Gastroesophageal sphincter (tissue), 3 donors: Measurements from ENCODE around the gene TOLLIP.

Experiments
- EP300 ChIP-seq: sonication (generic); formaldehyde crosslinking; IDR thresholded peaks from one replicate; pipeline ENCODE4 v1.6.1; 2017; ENCODE audit warnings: antibody characterized with exemption, mild to moderate bottlenecking
- POLR2A ChIP-seq, 2 donors: fragments of 450-650 bp; IDR thresholded peaks; one replicate each; pipeline ENCODE4 v1.6.1; 2017; ENCODE audit warnings: antibody characterized with exemption in 2 of 2, mild to moderate bottlenecking in 2 of 2, moderate library complexity in 1 of 2
- POLR2AphosphoS5 ChIP-seq: sonication (generic); formaldehyde crosslinking; IDR thresholded peaks from one replicate; pipeline ENCODE4 v1.6.1; 2017; ENCODE audit warnings: antibody characterized with exemption
- TF ChIP-seq, protein P1 (sequence below), 4 experiments: fragments of 200-600 bp in 2 of 4; fragments of 450-650 bp in 2 of 4; sonication (generic) in 1 of 4; IDR thresholded peaks; one replicate each; pipeline ENCODE4 v1.5.1; 2017 to 2019; ENCODE audit warnings: antibody characterized with exemption in 4 of 4, mild to moderate bottlenecking in 2 of 4, moderate library complexity in 2 of 4

DNA sequence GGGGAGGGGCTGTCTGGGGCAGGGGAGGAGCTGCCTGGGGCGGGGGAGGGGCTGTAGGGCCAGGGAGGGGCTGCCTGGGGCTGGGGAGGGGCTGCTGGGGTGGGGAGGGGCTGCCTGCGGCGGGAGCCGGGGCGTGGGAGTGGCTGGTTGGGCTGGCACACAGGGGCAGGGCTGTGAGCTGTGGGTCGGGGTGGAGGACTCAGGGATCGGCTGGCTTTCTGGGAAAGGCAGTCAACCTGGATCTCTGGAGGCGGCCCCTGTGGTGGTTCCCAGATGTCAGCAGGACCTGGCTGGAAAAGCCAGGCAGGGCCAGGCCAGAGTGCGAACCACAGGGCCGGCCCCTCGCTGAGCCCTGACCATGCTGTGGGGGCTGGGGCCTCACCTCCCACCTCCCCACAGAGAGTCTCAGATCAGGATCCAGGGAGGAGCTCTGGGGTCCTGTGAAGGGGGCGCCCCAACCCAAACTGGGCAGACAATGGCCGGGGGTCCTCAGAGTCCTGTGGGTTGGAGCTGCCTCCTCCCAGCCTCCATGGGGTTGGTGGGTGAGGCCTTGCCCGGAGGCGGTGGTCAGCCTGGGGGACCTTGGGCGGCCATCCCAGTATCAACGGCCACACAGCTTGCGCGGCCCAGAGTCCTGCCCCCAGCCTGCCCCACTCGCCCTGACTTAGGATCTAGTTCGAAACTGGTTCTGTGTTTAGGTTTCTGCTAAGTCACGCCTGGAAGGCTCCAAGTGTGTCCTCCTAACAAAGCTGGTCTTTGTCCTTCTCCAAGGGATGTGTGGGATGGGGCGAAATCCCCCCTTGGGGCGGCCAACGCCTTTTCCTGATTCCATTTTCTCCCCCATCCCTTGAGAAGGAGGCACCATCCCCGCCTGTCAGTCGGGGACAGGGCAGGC, 84.7 kb downstream of the TOLLIP start:
- TF ChIP-seq, protein P1, sequence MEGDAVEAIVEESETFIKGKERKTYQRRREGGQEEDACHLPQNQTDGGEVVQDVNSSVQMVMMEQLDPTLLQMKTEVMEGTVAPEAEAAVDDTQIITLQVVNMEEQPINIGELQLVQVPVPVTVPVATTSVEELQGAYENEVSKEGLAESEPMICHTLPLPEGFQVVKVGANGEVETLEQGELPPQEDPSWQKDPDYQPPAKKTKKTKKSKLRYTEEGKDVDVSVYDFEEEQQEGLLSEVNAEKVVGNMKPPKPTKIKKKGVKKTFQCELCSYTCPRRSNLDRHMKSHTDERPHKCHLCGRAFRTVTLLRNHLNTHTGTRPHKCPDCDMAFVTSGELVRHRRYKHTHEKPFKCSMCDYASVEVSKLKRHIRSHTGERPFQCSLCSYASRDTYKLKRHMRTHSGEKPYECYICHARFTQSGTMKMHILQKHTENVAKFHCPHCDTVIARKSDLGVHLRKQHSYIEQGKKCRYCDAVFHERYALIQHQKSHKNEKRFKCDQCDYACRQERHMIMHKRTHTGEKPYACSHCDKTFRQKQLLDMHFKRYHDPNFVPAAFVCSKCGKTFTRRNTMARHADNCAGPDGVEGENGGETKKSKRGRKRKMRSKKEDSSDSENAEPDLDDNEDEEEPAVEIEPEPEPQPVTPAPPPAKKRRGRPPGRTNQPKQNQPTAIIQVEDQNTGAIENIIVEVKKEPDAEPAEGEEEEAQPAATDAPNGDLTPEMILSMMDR (IDR thresholded peaks at IDR 0.05) = no peak
- TF ChIP-seq POLR2AphosphoS5 (no peak), POLR2A (IDR thresholded peaks at IDR 0.05) (no peak), EP300 (no peak)
